Trophoblast cell (in vitro differentiated cells and primary cell): ENCODE measurements around the gene TRAIP.

Source experiments
- DNase-seq, 2 donors: peaks; one replicate each; pipeline ENCODE4 v3.0.0-alpha.2; 2016
- H2AFZ ChIP-seq: 2 replicates; pipeline ENCODE4 v1.6.1; 2013; ENCODE audit warnings: low read length, moderate library complexity, mild to moderate bottlenecking; ENCODE audit not compliant: insufficient read depth, poor library complexity
- H2AK5ac ChIP-seq: 2 replicates; pipeline ENCODE4 v1.6.1; 2013; ENCODE audit warnings: mild to moderate bottlenecking, low read length
- H2BK120ac ChIP-seq: 2 replicates; pipeline ENCODE4 v1.6.1; 2013; ENCODE audit warnings: low read length, mild to moderate bottlenecking, moderate library complexity; ENCODE audit not compliant: insufficient read depth, poor library complexity
- H2BK12ac ChIP-seq: 2 replicates; pipeline ENCODE4 v1.6.1; 2013; ENCODE audit warnings: mild to moderate bottlenecking, low read length, moderate library complexity
- H2BK5ac ChIP-seq: 2 replicates; pipeline ENCODE4 v1.6.1; 2013; ENCODE audit warnings: low read length, low read depth, moderate library complexity, mild to moderate bottlenecking; ENCODE audit not compliant: poor library complexity
- H3K14ac ChIP-seq: 2 replicates; pipeline ENCODE4 v1.6.1; 2013; ENCODE audit warnings: mild to moderate bottlenecking, low read length
- H3K18ac ChIP-seq: 2 replicates; pipeline ENCODE4 v1.6.1; 2013; ENCODE audit warnings: mild to moderate bottlenecking, low read length
- H3K23ac ChIP-seq: 2 replicates; pipeline ENCODE4 v1.6.1; 2013; ENCODE audit warnings: low read length
- H3K27ac ChIP-seq: 2 replicates; pipeline ENCODE4 v1.5.1; 2013; ENCODE audit warnings: low read depth, mild to moderate bottlenecking, inconsistent platforms, low read length, moderate library complexity
- H3K27me3 ChIP-seq: 2 replicates; pipeline ENCODE4 v1.6.1; 2013; ENCODE audit warnings: inconsistent platforms, mild to moderate bottlenecking, low read length, moderate library complexity; ENCODE audit not compliant: insufficient read depth
- H3K36me3 ChIP-seq, 2 experiments: 1 replicate in 1 of 2; 2 replicates in 1 of 2; pipeline ENCODE4 v1.6.1; 2013; ENCODE audit warnings: low read length in 2 of 2, mild to moderate bottlenecking in 2 of 2, moderate library complexity in 1 of 2; ENCODE audit not compliant: insufficient read depth in 2 of 2, control insufficient read depth in 1 of 2
- H3K4ac ChIP-seq: 2 replicates; pipeline ENCODE4 v1.6.1; 2013; ENCODE audit warnings: low read depth, mild to moderate bottlenecking, low read length, moderate library complexity
- H3K4me1 ChIP-seq, 2 experiments: 1 replicate in 1 of 2; 2 replicates in 1 of 2; pipeline ENCODE4 v1.6.1; 2013; ENCODE audit warnings: low read length in 2 of 2, mild to moderate bottlenecking in 2 of 2, moderate library complexity in 1 of 2; ENCODE audit not compliant: insufficient read depth in 2 of 2, control insufficient read depth in 1 of 2
- H3K4me2 ChIP-seq: 2 replicates; pipeline ENCODE4 v1.6.1; 2013; ENCODE audit warnings: inconsistent platforms, mild to moderate bottlenecking, low read length, moderate library complexity
- H3K4me3 ChIP-seq: 2 replicates; pipeline ENCODE4 v1.5.1; 2013; ENCODE audit warnings: mild to moderate bottlenecking, low read depth, low read length, inconsistent platforms
- H3K79me1 ChIP-seq: one replicate; pipeline ENCODE4 v1.6.1; 2013; ENCODE audit warnings: low read length
- H3K79me2 ChIP-seq: 2 replicates; pipeline ENCODE4 v1.6.1; 2013; ENCODE audit warnings: low read length, mild to moderate bottlenecking; ENCODE audit not compliant: control insufficient read depth, insufficient read depth, poor library complexity
- H3K9ac ChIP-seq: 2 replicates; pipeline ENCODE4 v1.6.1; 2013; ENCODE audit warnings: mild to moderate bottlenecking, low read length
- H3K9me3 ChIP-seq: 2 replicates; pipeline ENCODE4 v1.6.1; 2013; ENCODE audit warnings: low read depth, mild to moderate bottlenecking, control low read depth, inconsistent platforms, low read length; ENCODE audit not compliant: insufficient read depth
- H4K12ac ChIP-seq: 2 replicates; pipeline ENCODE4 v1.6.1; 2013; ENCODE audit warnings: low read depth, mild to moderate bottlenecking, low read length, moderate library complexity
- H4K8ac ChIP-seq: 2 replicates; pipeline ENCODE4 v1.6.1; 2013; ENCODE audit warnings: low read depth, mild to moderate bottlenecking, low read length, moderate library complexity
- H4K91ac ChIP-seq: one replicate; pipeline ENCODE4 v1.6.1; 2013; ENCODE audit warnings: low read depth, mild to moderate bottlenecking, low read length, moderate library complexity
- WGBS: extraction: QIAGEN DNeasy Blood & Tissue Kit; methylation state at CpG from one replicate; pipeline ENCODE4 v1.1.7; 2013; ENCODE audit warnings: missing lambda C conversion rate; ENCODE audit not compliant: insufficient read length, insufficient coverage; ENCODE audit errors: extremely low coverage; 5-methylcytosine and 5-hydroxymethylcytosine counted together

The TRAIP gene

DNA sequence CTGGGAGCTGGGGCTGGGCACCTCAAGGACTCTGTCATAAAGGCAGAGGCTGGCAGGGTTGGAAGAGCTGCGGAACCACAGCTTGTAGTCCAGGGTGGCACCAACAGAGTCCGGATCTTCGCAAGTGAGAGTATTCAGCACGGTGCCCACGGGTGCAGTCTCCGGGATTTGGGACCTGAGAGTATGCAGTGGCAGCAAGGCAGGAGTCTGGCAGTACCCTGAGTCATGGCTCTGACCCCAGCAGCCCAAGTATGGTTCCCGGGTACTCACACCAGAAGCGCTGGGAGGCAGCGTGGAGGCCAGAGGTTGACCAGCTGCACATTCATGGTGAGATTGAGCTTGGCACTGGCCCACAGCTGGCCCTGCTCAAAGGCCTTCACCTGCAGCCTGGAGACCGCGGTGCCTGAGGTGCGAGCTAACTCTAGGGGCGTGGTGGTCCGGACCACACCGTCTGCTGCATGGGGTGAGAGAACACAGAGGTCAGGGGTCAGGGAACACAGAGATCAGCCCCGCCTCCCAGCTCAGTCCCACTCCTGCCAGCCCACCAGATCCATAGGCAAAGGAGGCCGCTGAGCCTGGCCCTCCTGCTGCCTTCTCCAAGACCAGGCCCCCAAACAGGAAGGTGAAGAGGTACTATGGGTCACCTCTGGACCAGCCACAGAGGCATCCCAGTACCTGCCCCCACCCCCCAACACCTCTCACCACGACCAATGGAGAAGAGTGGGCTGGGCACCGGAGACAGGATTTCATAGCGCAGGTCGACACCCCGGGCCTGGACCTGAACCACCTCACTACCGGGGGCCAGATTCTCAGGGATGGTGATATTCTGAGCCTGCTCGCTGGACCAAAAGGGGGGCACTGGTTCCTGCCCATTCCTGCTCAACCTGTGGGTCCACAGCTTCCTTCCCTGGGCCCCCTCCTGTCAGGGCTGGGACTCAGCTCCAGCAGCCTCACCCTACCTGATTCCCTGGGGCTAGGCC, 61.1 kb downstream of the TRAIP start:
- H2AFZ ChIP-seq, result no peak overlapping the region
- no peak overlapping the region for H3K18ac ChIP-seq
- no peak overlapping the region for H3K4ac ChIP-seq
- no peaks in the 10 kb centered on the region for H3K79me2 ChIP-seq
- no peak overlapping the region for H2BK12ac ChIP-seq
- H3K79me1 ChIP-seq, result no peaks in the 10 kb centered on the region
- peaks cover 10% of the 10 kb centered on the region for H3K9me3 ChIP-seq
- H3K27ac ChIP-seq, result no peak overlapping the region
- H3K36me3 ChIP-seq, result no peaks in the 10 kb centered on the region
- no peak overlapping the region for H2BK5ac ChIP-seq
- H4K12ac ChIP-seq, result no peak overlapping the region
- WGBS, result no CpG with 5 or more reads among the region's 24 CpGs
- H3K27me3 ChIP-seq, result no peaks in the 10 kb centered on the region
- no peak for DNase-seq
- H3K4me1 ChIP-seq, result peaks cover 5 to 15% of the 10 kb centered on the region in 2 experiments
- H3K4me2 ChIP-seq, result no peak overlapping the region
- no peak overlapping the region for H2AK5ac ChIP-seq
- no peak overlapping the region for H3K23ac ChIP-seq
- H3K9ac ChIP-seq, result no peak overlapping the region
- no peak overlapping the region for H4K8ac ChIP-seq
- H2BK120ac ChIP-seq, result no peak overlapping the region
- no peak overlapping the region for H4K91ac ChIP-seq
- H3K4me3 ChIP-seq, result no peak overlapping the region
- no peak overlapping the region for H3K14ac ChIP-seq

DNA sequence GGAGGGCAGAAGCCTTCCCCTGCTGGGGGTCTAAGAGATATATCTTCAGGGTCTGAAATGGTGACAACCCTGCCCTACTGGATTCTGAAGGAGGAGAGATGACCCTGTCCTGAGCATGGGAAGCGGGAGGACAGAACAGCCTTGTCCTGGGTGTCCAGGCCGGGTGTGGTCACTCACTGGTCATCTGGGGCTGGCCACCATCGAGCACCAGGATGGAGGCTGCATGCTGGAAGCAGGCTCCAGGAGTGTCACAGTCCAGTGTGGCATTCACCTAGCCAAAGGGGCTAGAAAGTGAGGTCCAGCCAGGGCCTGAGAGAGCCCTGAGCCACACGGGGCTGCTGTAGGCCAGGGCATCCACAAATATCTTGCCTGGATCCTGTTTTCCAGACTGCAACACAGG, 61.9 kb downstream of the TRAIP start:
- no peak for DNase-seq
- H3K27ac ChIP-seq, result no peak overlapping the region
- H3K9ac ChIP-seq, result no peak overlapping the region
- H3K18ac ChIP-seq, result no peak overlapping the region
- H3K4me1 ChIP-seq, result peaks cover 5 to 16% of the 10 kb centered on the region in 2 experiments
- no peak overlapping the region for H4K91ac ChIP-seq
- H3K27me3 ChIP-seq, result no peaks in the 10 kb centered on the region
- H3K79me2 ChIP-seq, result no peaks in the 10 kb centered on the region
- H2AFZ ChIP-seq, result no peak overlapping the region
- no peak overlapping the region for H2AK5ac ChIP-seq
- no peaks in the 10 kb centered on the region for H3K79me1 ChIP-seq
- H3K9me3 ChIP-seq, result peaks cover 10% of the 10 kb centered on the region
- no peak overlapping the region for H3K14ac ChIP-seq
- H4K8ac ChIP-seq, result no peak overlapping the region
- no peaks in the 10 kb centered on the region for H3K36me3 ChIP-seq
- no CpG with 5 or more reads among the region's 4 CpGs for WGBS
- no peak overlapping the region for H4K12ac ChIP-seq
- no peak overlapping the region for H2BK12ac ChIP-seq
- H2BK5ac ChIP-seq, result no peak overlapping the region
- H3K23ac ChIP-seq, result no peak overlapping the region
- H3K4me3 ChIP-seq, result no peak overlapping the region
- no peak overlapping the region for H2BK120ac ChIP-seq
- H3K4me2 ChIP-seq, result no peak overlapping the region
- no peak overlapping the region for H3K4ac ChIP-seq

- no peak for DNase-seq
- no peaks in the 10 kb centered on the region for H3K79me1 ChIP-seq
- H2AK5ac ChIP-seq, result no peak overlapping the region
- no peaks in the 10 kb centered on the region for H3K79me2 ChIP-seq
- no peak overlapping the region for H2AFZ ChIP-seq
- H3K4me3 ChIP-seq, result no peak overlapping the region
- no peak overlapping the region for H3K9ac ChIP-seq
- no peak overlapping the region for H3K4ac ChIP-seq
- H2BK12ac ChIP-seq, result no peak overlapping the region
- no CpG with 5 or more reads among the region's 13 CpGs for WGBS
- H2BK5ac ChIP-seq, result no peak overlapping the region
- H3K14ac ChIP-seq, result no peak overlapping the region
- H4K8ac ChIP-seq, result no peak overlapping the region
- no peak overlapping the region for H3K27ac ChIP-seq
- H3K27me3 ChIP-seq, result no peaks in the 10 kb centered on the region
- peaks cover 10% of the 10 kb centered on the region for H3K9me3 ChIP-seq
- H4K12ac ChIP-seq, result no peak overlapping the region
- no peaks in the 10 kb centered on the region for H3K36me3 ChIP-seq
- no peak overlapping the region for H3K4me2 ChIP-seq
- no peak overlapping the region for H3K18ac ChIP-seq
- H2BK120ac ChIP-seq, result no peak overlapping the region
- H3K4me1 ChIP-seq, result peaks cover 5 to 16% of the 10 kb centered on the region in 2 experiments
- no peak overlapping the region for H4K91ac ChIP-seq
- no peak overlapping the region for H3K23ac ChIP-seq
Measured at GRCh38 chr3:49793486-49794085, 62.8 kb downstream of the TRAIP start.

DNA sequence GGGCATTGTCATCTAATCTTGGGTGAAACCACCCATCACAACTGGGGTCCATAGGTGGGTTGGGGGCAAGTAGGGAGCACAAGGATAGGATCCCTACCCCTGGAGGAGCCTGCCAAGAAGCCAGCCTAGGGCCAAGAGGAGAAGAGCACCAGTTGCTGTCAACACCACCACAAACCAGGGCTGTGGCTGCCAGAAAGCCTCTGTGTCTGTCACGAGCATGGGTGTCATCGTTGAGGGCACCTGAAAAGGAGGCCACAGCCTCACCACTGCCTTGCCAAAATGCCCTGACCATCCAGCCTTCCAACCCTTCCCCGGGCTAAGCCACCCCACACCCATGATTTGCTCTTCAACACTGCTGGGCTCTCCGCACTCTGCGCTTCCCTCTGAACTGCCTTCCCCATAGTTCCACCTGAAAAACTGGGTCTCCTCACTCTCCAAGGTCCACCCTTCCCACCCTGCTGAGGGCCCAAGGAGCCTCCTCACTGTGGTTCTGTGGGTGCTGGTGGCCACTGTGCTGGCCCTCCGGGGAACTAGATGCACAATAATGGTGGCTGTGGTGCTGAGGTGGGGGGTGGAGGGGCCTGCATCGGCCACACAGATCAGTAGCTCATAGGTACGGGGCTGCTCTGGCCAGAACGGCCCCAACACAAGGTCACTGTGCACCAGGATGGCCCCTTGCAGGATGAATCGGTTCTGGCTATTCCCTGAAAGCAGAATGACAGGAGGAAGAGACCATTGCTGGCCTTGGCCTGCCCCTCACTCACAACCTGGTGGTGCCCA, 63.8 kb downstream of the TRAIP start:
- no CpG with 5 or more reads among the region's 10 CpGs for WGBS

More for the DNA sequence above, 63.8 kb downstream of the TRAIP start:
- no peak overlapping the region for H4K91ac ChIP-seq
- no peak overlapping the region for H3K9ac ChIP-seq
- H3K27ac ChIP-seq, result no peak overlapping the region
- H3K14ac ChIP-seq, result no peak overlapping the region
- H4K8ac ChIP-seq, result no peak overlapping the region
- no peak overlapping the region for H3K4me3 ChIP-seq
- H2AFZ ChIP-seq, result no peak overlapping the region
- DNase-seq, result no peak
- peaks cover 5 to 16% of the 10 kb centered on the region in 2 experiments for H3K4me1 ChIP-seq
- no peaks in the 10 kb centered on the region for H3K79me2 ChIP-seq
- H2BK5ac ChIP-seq, result no peak overlapping the region
- no peak overlapping the region for H2BK120ac ChIP-seq
- H2BK12ac ChIP-seq, result no peak overlapping the region
- no peaks in the 10 kb centered on the region for H3K27me3 ChIP-seq
- H3K23ac ChIP-seq, result no peak overlapping the region
- H3K9me3 ChIP-seq, result peaks cover 13% of the 10 kb centered on the region
- H2AK5ac ChIP-seq, result no peak overlapping the region
- H3K79me1 ChIP-seq, result no peaks in the 10 kb centered on the region
- no peak overlapping the region for H3K18ac ChIP-seq
- no peak overlapping the region for H3K4me2 ChIP-seq
- no peak overlapping the region for H3K4ac ChIP-seq
- H3K36me3 ChIP-seq, result no peaks in the 10 kb centered on the region
- no peak overlapping the region for H4K12ac ChIP-seq
